HG02759 (cell line): ENCODE results near the gene EXOC3.
"Not testable (repeated sequence)": the region's sequence is repeated elsewhere in the genome, so short reads cannot be mapped to it uniquely, and the experiment has no call there.

ENCODE experiments used
- ATAC-seq: cut with Tn5 transposase; IDR thresholded peaks from one replicate; pipeline ENCODE4 v1.9.1; 2021; ENCODE audit warnings: mild to moderate bottlenecking, moderate library complexity; ENCODE audit not compliant: unreplicated experiment

EXOC3 gene

GRCh38 chr5:472076-472655 is 29.2 kb downstream of the EXOC3 start:
- ATAC-seq = peak; percentile 10

GRCh38 chr5:472656-473550 is 29.9 kb downstream of the EXOC3 start:
- peak; percentile 76 for ATAC-seq

DNA sequence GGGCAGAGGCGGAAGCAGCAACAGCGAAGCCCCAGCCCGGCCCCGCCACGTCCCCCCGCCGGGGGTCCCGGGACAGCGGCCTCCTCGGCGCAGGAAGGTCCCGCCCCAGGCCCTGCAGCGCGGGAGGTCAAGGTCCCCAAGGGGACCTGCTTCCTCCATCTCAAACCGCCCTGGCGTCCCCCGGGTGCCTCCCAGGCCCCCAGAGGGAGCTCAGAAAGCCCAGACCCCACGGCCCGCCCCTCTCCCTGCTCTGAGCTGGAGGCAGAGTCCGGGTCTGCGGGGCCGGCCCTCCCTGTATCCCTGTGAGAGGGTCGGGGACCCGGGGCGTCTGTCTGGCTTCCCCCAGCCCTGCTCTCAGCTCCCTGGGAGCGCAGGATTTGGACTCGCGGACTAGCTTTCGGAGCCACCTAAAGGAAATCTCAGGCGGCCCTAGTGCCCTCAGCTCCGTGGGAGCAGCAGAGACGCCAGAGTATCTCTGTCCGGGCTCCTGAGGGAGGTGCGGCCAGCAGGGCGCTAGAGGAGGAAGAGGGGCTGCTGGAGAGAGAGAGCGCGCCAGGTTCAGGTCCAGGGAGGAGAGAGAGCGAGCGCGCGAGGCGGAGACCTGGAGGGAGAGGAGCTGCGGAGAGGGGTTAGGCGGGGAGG is 30.7 kb downstream of the EXOC3 start:
- peak; percentile 24 for ATAC-seq

GRCh38 chr5:474232-474839 is 31.4 kb downstream of the EXOC3 start:
- not testable (repeated sequence) for ATAC-seq

- ATAC-seq = no peak
Observed at GRCh38 chr5:474840-475661, 32.1 kb downstream of the EXOC3 start.

- no peak for ATAC-seq
Observed at GRCh38 chr5:475704-476101, 32.7 kb downstream of the EXOC3 start.

DNA sequence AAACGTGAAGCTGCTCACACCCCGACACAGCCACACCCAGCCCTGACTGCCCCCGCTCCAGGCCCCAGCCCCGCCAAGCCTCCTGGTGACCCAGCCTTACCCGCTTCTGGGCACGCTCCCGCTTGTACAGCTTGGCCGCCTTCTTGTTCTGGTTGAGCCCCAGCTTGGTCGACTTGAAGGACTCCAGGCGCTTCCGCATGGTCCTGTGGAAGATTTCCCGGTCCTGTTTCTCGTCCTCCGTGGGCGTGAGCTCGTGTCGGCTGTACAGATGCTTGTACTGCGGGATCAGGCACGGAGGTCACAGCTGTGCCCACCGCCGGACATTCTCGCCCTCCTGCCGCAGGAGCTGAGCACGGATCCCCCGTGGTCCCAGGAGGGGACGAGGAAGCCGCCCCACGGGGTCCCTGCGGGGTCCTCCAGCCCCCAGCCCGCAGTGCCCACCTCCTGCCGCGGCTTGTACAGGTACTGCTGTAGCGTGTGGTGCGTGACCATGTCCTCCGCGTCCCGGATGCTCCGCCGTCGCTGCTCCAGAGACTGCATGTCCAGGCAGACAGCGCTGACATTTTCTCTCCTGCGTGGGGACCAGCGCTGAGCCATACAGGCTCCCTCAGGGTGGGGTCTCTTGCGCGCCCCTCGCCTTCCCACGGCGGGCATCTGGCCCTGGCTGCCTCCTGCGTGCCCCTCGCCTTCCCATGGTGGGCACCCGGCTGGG is 33.3 kb downstream of the EXOC3 start:
- ATAC-seq = no peak

DNA sequence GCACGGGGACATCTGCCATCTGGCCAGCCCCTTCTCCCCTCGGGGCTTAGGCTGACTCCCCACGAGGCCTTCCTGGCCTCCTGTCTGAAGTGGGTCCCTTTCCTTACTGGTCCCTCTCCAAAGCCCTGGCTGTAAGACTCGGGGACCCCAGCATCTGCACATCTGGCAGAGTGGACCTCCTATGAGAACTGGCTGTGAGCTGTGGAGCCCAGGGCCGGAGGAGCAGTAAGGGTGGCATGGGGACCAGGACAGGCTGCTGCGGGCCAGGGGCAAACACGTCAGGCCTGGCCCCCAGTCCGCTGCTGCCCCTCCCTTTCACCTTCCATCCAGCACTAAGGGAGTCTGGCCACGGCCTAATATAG is 33.8 kb downstream of the EXOC3 start:
- no peak for ATAC-seq

- ATAC-seq = no peak
Observed at GRCh38 chr5:477247-477646, 34.3 kb downstream of the EXOC3 start.

DNA sequence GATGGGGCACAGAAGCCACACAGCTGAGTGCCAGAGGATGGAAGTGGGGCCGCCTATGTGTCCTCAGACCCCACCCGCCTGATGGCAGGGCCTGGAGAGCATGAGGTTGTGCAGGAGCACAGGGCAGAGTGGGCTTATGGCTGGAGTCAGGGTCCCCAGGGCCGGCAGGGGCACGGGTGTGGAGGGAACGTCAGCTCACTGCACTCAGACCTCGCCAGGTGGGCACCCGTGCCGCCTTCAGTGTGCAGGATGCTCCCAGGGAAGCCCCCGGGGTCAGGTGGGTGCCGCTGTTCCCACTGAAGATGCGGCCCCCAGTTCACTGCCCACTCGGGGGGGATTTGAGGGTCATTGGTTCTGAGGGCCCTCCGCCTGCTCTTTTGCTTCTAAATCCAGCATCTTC is 34.9 kb downstream of the EXOC3 start:
- no peak for ATAC-seq

DNA sequence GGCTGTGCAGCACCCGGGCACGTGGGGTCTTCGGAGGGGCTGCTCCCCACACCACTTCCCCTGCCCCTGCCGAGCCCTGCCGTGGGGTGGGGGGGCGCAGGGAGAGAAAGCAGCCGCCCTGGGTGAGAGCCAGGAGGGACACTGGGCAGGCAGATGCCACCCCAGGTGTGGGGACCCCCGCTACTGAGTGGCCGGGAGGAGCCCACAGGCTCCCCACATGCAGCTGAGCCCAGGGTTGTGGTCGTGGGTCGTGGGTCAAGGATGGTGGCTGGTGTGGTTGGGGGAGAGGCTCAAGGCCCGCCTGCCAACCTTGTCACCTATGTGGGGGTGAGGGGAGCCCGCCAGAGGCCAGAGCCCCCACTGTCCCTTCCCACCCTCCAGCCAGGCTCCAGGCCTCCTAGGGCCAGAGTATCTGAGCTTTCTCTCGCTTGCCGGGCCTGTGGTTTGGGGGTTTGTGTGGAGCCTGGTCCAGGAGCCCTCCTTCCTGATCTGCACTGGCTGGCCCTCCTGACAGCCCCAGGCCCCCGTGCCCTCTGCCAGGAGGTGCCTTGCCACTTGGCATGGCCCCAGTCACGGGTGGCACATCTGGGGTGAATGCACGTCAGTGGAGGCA is 35.5 kb downstream of the EXOC3 start:
- no peak for ATAC-seq

DNA sequence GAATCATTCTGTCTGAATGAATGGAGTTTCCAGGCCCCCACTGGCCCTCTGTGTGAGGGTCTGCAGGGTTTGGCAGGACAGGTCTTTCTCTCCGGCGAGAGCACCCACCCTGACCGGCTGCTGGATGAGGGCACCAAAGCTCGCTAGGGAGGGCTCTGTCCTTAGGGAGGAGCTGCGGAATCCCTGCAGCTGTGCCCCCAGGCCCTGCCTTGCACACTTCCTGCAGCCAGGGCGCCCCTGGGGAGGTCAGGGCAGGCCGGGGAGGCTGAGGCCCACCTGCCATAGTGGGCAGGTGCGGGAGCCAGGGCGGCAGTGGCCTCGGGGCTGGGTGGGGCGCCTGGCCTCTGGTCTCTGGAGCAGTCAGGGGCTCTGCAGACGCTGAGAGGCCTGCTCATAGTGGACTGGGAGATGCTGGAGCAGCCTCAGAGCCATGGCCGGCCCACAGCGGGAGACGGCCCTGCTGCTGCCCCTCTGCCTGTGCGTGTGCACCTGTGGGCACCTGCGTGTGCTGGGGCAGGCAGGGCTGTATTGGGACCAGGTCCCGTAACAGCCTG is 36.1 kb downstream of the EXOC3 start:
- ATAC-seq = no peak

GRCh38 chr5:479566-480319 is 36.8 kb downstream of the EXOC3 start:
- no peak for ATAC-seq

DNA sequence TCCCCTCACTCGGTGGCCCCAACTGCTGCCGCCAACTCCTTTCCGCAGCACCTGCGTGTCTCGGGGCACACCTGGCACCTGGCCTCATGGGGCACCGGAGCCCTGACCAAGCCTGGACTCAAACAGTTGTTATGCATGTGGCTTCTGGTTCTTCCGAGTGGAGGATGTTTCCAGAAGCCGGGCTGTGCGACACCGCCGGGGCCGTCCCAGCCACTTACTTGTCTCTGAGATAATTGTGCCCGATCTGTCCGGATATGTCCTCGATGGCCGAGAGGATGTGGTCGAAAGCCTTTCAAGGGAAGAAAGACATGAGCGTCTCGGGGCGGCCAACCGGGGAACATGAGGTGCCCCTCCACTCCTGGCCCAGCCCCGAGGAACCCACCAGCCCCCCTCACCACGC is 38.4 kb downstream of the EXOC3 start:
- ATAC-seq = no peak

DNA sequence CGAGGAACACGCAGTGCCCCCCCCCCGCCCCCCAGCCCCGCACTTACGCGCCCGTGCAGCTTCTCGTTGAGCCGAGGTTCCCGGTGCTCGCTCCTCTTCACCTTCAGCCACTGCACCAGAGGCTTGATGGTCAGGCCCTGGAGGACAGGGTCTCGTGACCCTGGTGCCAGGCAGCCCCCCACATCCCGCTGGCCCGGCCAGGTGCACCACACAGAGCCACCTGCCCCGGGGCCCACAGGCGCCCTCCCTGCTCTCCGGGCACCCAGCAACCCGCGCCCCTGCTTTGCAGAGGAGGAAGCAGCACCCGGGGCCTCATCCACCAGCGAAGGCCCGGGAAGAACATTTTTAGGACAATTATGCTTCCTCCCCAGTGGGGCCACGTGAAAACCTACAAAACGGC is 39.0 kb downstream of the EXOC3 start:
- ATAC-seq = no peak

GRCh38 chr5:482506-482905 is 39.5 kb downstream of the EXOC3 start:
- ATAC-seq = no peak

GRCh38 chr5:483011-483410 is 40.0 kb downstream of the EXOC3 start:
- ATAC-seq = no peak

- ATAC-seq = no peak
Observed at GRCh38 chr5:483434-484140, 40.6 kb downstream of the EXOC3 start.
